NCI-H2171 (cell line): ENCODE data around the gene PTPRA.
"Not testable (repeated sequence)": the region's sequence is repeated elsewhere in the genome, so short reads cannot be mapped to it uniquely, and the experiment has no call there.

ENCODE experiments used
- DNase-seq: peaks from one replicate; lab custom pipeline; 2025; lab: John Stamatoyannopoulos, UW

PTPRA gene

GRCh38 chr20:3003416-3003815 lies 130.1 kb downstream of the PTPRA start:
- no peak for DNase-seq

GRCh38 chr20:3010985-3011723 lies 137.9 kb downstream of the PTPRA start:
- no peak for DNase-seq

- no peak for DNase-seq
Measured at GRCh38 chr20:3011752-3012151, 138.5 kb downstream of the PTPRA start.

DNA sequence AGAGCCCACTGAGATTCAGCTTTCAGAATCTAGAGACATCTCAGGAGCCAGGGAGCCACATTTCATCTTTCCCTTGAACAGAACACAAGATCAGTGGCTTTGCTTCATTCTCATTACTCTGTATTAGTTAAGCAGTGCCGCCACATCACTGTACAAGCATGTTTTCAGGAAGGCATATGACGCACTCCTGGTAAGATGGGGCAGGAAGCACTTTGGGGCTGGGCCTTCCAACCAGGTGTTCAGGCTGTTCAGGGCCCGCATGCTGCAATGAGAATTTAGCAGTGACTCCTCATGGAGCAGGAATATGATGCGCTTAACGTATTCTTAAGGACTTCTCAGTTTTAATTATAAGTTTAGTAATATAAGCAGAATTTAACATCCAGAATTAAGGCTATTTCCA lies 140.5 kb downstream of the PTPRA start:
- DNase-seq = no peak

DNA sequence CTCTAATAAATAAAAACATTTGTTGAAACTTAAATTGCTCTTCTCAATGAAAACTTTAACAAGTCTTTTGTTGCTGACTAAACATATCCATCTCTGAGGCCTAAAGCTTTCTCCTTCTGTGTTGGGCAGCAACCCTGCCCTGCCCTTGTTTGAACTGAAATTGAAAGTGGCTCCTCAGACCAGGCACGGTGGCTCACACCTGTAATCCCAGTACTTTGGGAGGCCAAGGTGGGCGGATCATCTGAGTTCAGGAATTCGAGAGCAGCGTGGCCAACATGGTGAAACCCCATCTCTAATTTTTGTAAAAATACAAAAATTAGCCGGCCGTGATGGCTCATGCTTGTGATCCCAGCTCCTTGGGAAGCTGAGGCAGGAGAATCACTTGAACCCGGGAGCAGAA lies 140.9 kb downstream of the PTPRA start:
- no peak for DNase-seq

DNA sequence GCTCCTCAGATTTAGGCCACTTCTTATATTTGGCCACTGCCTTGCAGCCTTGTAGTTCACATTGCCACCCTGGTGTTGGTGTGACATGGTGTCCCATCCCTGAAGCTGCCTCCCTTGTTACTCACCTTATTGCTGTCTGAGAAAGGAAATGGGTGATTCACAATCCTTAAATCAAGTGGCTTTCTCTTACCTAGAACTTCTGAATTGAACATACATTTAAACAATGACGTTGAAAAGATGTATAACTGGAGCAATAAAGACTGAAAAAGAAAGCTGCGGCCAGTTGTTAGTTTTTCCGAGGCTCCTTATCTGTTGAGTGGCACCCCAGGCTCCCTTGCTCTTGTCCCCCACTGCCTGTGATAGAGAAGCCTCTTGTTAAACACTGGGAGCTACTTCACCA lies 141.4 kb downstream of the PTPRA start:
- DNase-seq = no peak

DNA sequence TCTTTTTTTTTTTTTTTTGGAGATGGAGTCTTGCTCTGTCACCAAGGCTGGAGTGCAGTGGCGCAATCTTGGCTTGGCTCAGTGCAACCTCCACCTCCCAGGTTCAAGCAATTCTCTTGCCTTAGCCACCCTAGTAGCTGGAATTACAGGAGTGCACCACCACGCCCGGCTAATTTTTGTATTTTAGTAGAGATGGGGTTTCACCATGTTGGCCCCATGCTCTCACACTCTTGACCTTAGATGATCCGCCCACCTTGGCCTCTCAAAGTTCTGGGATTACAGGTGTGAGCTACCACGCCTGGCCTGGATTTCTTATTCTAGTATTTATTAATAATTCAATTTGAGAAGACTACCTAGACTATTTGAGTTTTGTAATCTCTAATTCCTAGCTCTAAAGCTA lies 142.0 kb downstream of the PTPRA start:
- DNase-seq = not testable (repeated sequence)

DNA sequence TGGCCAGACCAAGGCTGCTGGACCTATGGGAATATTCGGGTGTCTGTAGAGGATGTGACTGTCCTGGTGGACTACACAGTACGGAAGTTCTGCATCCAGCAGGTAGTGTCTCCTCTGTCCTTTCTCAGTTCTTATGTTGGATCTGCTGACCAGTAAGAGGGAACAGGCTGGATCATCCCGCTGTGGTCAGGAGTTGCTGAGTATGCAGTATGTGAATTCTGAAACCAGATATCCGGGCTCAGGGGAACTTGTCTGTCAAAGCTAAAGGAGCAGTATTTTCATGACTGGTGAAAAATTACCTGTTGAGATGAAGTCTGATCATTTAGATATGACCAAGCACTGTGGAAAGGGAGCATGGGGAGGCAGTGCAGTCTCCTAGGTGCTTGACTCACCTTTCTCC lies 148.0 kb downstream of the PTPRA start:
- no peak for DNase-seq

DNA sequence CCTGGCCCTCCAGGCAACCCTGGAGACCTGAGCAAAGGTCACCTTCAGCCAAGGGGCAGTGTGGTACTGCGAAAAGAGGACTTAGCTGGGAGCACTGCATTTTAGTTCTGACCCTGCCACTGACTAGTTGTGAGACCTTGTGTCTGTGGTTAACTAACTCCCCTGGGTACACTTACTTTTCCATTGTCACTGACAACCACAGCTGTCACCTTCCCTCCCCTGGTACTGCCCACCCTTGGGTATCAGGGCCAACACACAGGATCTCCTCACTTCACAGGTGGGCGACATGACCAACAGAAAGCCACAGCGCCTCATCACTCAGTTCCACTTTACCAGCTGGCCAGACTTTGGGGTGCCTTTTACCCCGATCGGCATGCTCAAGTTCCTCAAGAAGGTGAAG lies 148.5 kb downstream of the PTPRA start:
- DNase-seq = no peak

DNA sequence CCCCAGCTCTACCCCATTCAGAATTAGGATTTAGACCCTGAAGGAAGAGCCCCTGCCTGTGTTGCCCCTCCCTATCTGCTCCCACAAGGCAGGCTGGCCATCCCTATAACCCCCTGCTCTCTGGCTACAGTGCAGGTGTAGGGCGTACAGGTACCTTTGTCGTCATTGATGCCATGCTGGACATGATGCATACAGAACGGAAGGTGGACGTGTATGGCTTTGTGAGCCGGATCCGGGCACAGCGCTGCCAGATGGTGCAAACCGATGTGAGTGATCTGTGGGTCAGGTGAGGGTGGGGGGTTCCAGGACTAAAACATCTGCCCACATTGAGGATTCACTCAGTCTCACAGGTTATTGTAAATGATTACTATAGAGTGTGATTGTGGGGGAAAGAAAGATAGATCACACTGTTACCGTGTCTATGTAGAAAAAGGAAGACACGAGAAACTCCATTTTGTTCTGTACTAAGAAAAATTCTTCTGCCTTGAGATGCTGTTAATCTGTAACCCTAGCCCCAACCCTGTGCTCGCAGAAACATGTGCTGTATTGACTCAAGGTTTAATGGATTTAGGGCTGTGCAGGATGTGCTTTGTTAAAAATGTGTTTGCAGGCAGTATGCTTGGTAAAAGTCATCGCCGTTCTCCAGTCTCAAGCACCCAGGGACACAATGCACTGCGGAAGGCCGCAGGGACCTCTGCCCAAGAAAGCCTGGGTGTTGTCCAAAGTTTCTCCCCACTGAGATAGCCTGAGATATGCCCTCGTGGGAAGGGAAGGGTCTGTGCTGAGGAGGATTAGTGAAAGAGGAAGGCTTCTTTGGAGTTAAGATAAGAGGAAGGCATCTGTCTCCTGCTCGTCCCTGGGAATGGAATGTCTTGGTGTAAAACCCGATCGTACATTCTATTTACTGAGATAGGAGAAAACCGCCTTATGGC lies 149.5 kb downstream of the PTPRA start:
- not testable (repeated sequence) for DNase-seq

DNA sequence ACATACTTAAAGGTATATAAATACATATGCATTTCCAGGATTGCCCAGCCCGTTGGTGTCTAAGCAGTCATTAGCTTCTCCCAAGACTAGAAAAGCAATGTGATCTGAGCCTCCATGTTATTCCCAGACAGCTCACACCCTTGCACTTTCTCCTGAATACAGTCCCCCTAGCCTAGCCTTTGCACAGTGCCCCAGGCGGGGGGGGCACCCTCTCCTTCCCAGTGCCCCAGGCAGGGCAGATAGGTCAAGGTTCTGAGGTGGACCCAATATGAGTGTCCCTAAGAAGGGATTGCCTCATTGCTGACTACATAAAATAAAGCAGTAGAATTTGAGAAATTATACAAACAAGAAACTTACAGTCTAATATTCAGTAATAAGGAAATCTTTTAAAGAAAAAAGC lies 154.7 kb downstream of the PTPRA start:
- DNase-seq = no peak

DNA sequence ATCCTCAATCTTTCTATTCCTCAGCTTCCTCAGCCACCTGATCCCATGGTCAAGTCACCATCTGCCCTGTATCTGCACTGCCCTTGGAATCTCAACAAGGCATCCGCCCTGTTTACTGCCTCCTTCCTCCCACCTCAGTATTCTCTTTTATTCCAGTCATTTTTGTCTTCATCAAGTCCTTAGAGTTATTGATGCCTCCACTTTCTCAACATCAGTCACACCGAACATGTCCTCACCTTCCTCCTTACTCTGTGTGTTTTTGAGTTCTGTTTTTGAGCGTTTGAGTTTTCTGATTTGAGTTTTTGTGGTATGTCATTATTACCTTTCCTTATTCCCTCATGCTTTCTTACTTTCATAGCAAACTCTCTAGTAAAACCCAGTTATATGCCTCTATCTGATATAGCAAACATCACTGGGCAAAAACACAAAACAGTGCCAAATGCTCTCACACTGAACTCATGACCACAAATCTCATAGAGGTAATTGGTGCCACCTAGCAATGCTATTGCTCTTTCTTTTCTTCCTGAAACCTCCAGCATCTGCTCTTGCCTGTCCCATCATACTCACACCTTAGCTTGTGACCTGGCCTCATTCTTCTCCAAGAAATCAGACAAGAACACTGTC lies 158.4 kb downstream of the PTPRA start:
- no peak for DNase-seq

- no peak for DNase-seq
Measured at GRCh38 chr20:3032624-3033023, 159.3 kb downstream of the PTPRA start.

DNA sequence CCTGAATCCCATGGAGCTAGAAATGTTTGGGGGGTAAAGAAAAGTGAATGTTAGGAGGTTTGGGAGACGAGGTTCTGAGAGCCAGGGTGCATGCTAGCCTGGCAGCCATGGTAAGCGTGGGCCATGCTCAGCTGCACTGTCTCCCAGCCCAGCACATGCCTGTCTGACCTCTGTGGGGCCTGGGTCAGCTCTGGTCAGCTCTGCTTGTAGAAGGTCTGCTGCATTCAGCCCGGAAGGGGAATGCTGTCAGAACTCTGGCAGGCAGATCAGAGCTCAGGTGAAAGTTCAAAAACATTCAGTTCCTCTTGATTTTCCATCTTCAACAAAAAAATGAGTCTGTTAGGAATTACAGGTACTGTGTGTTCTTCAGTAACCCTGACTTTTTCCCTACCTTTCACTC lies 164.4 kb downstream of the PTPRA start:
- DNase-seq = no peak

DNA sequence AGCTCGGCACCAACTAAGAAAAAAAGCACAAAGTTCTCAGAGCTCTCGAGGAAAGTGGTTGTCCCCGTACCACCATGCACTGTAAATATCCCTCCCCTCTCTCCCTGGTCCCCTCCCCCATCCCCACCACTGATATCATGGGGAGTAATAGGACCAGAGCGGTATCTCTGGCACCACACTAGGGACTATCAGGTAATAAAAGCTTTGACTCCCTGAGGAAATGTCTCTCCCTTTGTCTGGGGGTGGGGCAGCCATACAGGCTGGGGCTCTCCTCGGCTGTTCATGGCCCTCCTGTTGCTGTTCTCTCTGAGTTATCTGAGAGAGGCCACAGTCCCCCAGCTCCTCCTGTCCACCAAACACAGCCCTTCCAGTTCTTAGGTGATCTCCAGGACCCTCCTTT lies 165.2 kb downstream of the PTPRA start:
- DNase-seq = no peak

- DNase-seq = no peak
Measured at GRCh38 chr20:3039426-3039825, 166.1 kb downstream of the PTPRA start.

- DNase-seq = no peak
Measured at GRCh38 chr20:3040086-3040485, 166.8 kb downstream of the PTPRA start.

DNA sequence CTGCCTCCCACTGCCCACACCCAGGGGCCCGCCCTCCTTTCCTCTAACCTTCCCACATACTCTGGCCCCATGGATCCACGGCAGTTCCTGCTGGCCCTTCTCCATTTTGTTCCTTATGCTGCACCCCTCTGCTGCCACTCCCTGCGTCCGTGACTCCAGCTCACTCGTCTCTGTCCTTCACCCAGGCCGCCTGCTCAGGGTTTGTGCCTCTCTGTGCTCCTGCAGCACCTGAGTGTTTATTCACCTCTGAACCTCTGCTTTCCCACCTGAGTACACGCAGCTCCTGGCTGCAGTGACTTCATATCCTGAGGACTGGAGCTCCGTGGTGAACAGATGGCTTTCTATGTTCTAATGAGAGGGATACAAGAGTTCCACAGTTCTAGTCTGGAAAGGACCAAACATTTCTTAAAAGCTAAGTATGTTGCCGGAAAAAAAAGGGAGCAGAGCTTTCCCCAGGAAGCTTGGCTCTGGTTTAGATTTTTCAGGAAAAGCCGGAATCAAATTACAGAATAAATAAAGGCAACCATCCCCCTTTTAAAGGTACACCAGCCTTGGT lies 168.7 kb downstream of the PTPRA start:
- DNase-seq = peak; percentile 59

DNA sequence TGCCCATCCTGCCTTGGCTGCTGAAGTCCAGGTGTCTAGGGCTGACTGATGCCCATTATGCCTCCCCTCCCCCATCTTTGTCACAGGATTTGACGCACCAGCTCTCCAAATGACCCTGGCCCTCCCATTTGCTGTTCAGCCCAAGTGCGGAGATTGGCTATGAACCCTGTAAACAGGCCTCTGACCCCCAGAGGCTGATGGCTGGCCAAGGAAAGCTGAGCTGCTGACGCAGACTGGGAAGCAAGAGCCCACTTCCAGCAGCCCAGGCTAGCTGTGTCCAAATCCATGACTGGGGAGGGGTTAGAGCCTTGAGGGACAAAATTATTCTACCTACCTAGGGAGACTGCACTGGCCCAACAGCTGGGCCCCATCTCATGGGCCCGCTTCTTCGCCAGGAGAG lies 169.3 kb downstream of the PTPRA start:
- no peak for DNase-seq

- DNase-seq = no peak
Measured at GRCh38 chr20:3043322-3043721, 170.0 kb downstream of the PTPRA start, which contains the start of gene GNRH2. Gene GNRH2 (plus strand): TSS chr20:3043622. CDS start chr20:3044415, 793 bp downstream.

GRCh38 chr20:3044336-3044965 lies 171.2 kb downstream of the PTPRA start:
- DNase-seq = no peak
